Measurements from ENCODE around the gene HDC.

DNA sequence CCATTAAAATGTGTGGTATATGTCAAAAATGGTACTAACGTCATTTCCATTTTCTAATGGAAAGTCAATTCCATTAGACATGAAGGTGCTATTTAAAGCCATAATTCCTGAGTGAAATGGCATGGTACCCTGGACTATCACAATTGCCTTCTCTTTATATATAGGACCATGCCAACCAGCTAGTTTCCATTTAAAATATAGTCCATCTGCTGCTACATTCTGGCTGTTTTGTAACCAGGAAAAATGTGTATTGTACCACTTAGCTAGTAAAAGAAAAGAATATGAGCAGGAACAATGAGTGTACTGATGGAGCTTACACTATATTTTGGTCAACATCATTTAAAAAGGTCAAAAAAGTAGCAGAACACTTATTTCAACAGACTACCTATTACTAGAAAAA lies 30.4 kb upstream of the HDC start:
- TF ChIP-seq, protein P1, sequence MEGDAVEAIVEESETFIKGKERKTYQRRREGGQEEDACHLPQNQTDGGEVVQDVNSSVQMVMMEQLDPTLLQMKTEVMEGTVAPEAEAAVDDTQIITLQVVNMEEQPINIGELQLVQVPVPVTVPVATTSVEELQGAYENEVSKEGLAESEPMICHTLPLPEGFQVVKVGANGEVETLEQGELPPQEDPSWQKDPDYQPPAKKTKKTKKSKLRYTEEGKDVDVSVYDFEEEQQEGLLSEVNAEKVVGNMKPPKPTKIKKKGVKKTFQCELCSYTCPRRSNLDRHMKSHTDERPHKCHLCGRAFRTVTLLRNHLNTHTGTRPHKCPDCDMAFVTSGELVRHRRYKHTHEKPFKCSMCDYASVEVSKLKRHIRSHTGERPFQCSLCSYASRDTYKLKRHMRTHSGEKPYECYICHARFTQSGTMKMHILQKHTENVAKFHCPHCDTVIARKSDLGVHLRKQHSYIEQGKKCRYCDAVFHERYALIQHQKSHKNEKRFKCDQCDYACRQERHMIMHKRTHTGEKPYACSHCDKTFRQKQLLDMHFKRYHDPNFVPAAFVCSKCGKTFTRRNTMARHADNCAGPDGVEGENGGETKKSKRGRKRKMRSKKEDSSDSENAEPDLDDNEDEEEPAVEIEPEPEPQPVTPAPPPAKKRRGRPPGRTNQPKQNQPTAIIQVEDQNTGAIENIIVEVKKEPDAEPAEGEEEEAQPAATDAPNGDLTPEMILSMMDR (IDR thresholded peaks at IDR 0.05 in 8 of 11, conservative IDR thresholded peaks at IDR 0.05 in 3 of 11), result no peak
- no peak for TF ChIP-seq POLR2A (IDR thresholded peaks at IDR 0.05)
